ENCODE measurements around the gene MYO3B.

The MYO3B gene

GRCh38 chr2:170486730-170487129 is 308.8 kb downstream of the MYO3B start:
- H4K20me1 ChIP-seq (ENCODE audit: insufficient read depth, low read length) = no peaks in the 10 kb centered on the region
- H3K79me2 ChIP-seq (ENCODE audit: low read length) = no peaks in the 10 kb centered on the region
- TF ChIP-seq EZH2phosphoT487 (IDR thresholded peaks at IDR 0.05; ENCODE audit: low read depth) (no peak), CTCF (IDR thresholded peaks at IDR 0.05; ENCODE audit: low read depth, low read length) (peak; percentile 41)
- no peak overlapping the region for H3K4me2 ChIP-seq (ENCODE audit: low read length)
- no peaks in the 10 kb centered on the region for H3K36me3 ChIP-seq (replicated peaks; ENCODE audit: low read depth, low read length)
- no peak overlapping the region for H2AFZ ChIP-seq (ENCODE audit: low read depth, low read length)
- no peaks in the 10 kb centered on the region for H3K27me3 ChIP-seq (ENCODE audit: low read depth, low read length)
- H3K27ac ChIP-seq (ENCODE audit: low read length) = no peak overlapping the region
- H3K4me1 ChIP-seq (ENCODE audit: low read length) = no peaks in the 10 kb centered on the region
- H3K9ac ChIP-seq (ENCODE audit: low read length) = no peak overlapping the region
- H3K9me3 ChIP-seq (ENCODE audit: insufficient read depth, low read length) = no peaks in the 10 kb centered on the region
- H3K4me3 ChIP-seq (ENCODE audit: low read length) = no peak overlapping the region

- Histone ChIP-seq H3K4me2 (ENCODE audit: low read length) (no peak overlapping the region), H3K27me3 (ENCODE audit: low read depth, low read length) (peaks cover 3% of the 10 kb centered on the region; the same call in 1 of the 2 replicates), H3K9ac (ENCODE audit: low read length) (no peak overlapping the region), H3K4me3 (ENCODE audit: low read length) (no peak overlapping the region), H3K79me2 (ENCODE audit: low read length) (no peaks in the 10 kb centered on the region), H4K20me1 (ENCODE audit: insufficient read depth, low read length) (no peaks in the 10 kb centered on the region), H3K9me3 (ENCODE audit: insufficient read depth, low read length) (no peaks in the 10 kb centered on the region), H3K4me1 (ENCODE audit: low read length) (no peaks in the 10 kb centered on the region), H2AFZ (ENCODE audit: low read depth, low read length) (no peak overlapping the region), H3K27ac (ENCODE audit: low read length) (no peak overlapping the region), H3K36me3 (replicated peaks; ENCODE audit: low read depth, low read length) (no peaks in the 10 kb centered on the region)
- no peak for TF ChIP-seq CTCF (IDR thresholded peaks at IDR 0.05; ENCODE audit: low read depth, low read length)
- no peak for TF ChIP-seq EZH2phosphoT487 (IDR thresholded peaks at IDR 0.05; ENCODE audit: low read depth)
Measured at GRCh38 chr2:170488807-170489206, 310.9 kb downstream of the MYO3B start.

GRCh38 chr2:170492010-170492409 is 314.1 kb downstream of the MYO3B start:
- peaks cover 16% of the 10 kb centered on the region for H3K27me3 ChIP-seq (ENCODE audit: low read depth, low read length)
- H3K4me2 ChIP-seq (ENCODE audit: low read length) = no peak overlapping the region
- no peaks in the 10 kb centered on the region for H4K20me1 ChIP-seq (ENCODE audit: insufficient read depth, low read length)
- H3K9me3 ChIP-seq (ENCODE audit: insufficient read depth, low read length) = no peaks in the 10 kb centered on the region
- H3K4me3 ChIP-seq (ENCODE audit: low read length) = no peak overlapping the region
- H3K79me2 ChIP-seq (ENCODE audit: low read length) = no peaks in the 10 kb centered on the region
- H2AFZ ChIP-seq (ENCODE audit: low read depth, low read length) = no peak overlapping the region
- TF ChIP-seq EZH2phosphoT487 (IDR thresholded peaks at IDR 0.05; ENCODE audit: low read depth) (no peak), CTCF (IDR thresholded peaks at IDR 0.05; ENCODE audit: low read depth, low read length) (no peak)
- H3K9ac ChIP-seq (ENCODE audit: low read length) = no peak overlapping the region
- H3K36me3 ChIP-seq (replicated peaks; ENCODE audit: low read depth, low read length) = no peaks in the 10 kb centered on the region
- H3K4me1 ChIP-seq (ENCODE audit: low read length) = no peaks in the 10 kb centered on the region
- H3K27ac ChIP-seq (ENCODE audit: low read length) = no peak overlapping the region

- no peaks in the 10 kb centered on the region for H3K4me1 ChIP-seq (ENCODE audit: low read length)
- H3K27ac ChIP-seq (ENCODE audit: low read length) = no peak overlapping the region
- no peaks in the 10 kb centered on the region for H3K36me3 ChIP-seq (replicated peaks; ENCODE audit: low read depth, low read length)
- H3K27me3 ChIP-seq (ENCODE audit: low read depth, low read length) = peaks cover 18% of the 10 kb centered on the region
- no peaks in the 10 kb centered on the region for H4K20me1 ChIP-seq (ENCODE audit: insufficient read depth, low read length)
- H3K9me3 ChIP-seq (ENCODE audit: insufficient read depth, low read length) = no peaks in the 10 kb centered on the region
- H3K4me3 ChIP-seq (ENCODE audit: low read length) = no peak overlapping the region
- no peak overlapping the region for H2AFZ ChIP-seq (ENCODE audit: low read depth, low read length)
- TF ChIP-seq CTCF (IDR thresholded peaks at IDR 0.05; ENCODE audit: low read depth, low read length) (no peak), EZH2phosphoT487 (IDR thresholded peaks at IDR 0.05; ENCODE audit: low read depth) (no peak)
- no peak overlapping the region for H3K4me2 ChIP-seq (ENCODE audit: low read length)
- H3K79me2 ChIP-seq (ENCODE audit: low read length) = no peaks in the 10 kb centered on the region
- H3K9ac ChIP-seq (ENCODE audit: low read length) = no peak overlapping the region
Measured at GRCh38 chr2:170493426-170494097, 315.6 kb downstream of the MYO3B start.
